IPS-NIHi7 (cell line): ENCODE measurements around the gene ERVK3-1.
"Not testable (repeated sequence)": the region's sequence is repeated elsewhere in the genome, so short reads cannot be mapped to it uniquely, and the experiment has no call there.

Experiments used
- DNase-seq: peaks from one replicate; pipeline ENCODE4 v3.0.0; 2012; ENCODE audit warnings: mixed read lengths; ENCODE audit errors: extremely low spot score

Gene ERVK3-1

DNA sequence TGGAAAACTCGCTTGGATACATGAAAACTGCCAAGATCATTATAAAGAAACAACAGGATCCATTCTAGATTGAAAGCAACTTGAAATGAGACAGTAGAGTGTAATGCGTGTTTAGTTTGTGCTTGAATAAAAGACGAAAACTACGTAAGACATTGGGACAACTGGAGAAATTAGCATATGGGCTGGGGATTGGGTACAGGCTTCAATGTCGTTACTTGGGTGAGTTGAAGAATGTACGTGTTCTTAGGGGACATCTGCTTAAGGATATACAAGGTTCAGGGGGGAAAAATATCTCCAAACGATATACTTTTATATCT, 471 bp upstream of the ERVK3-1 start:
- no peak for DNase-seq

DNA sequence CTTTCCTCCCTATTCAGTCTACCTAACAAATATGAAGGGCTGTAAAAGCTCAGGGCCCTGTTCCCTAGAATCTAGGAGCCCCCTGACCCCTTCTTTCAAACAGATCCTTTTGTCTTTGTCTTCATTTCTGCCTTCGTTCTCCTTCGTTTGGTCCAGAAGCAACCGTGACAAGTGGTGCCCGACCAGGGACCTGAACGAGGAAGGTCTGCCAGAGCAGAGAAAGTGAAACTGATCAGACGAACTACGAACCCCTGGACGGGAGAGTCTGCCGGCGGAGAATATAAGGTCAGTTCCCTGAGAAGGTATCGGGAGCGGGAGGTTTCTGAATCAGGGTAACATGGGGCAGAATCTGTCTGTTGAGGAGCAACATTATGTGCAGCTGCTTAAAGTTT, 751 bp downstream of the ERVK3-1 start:
- DNase-seq, result no peak

DNA sequence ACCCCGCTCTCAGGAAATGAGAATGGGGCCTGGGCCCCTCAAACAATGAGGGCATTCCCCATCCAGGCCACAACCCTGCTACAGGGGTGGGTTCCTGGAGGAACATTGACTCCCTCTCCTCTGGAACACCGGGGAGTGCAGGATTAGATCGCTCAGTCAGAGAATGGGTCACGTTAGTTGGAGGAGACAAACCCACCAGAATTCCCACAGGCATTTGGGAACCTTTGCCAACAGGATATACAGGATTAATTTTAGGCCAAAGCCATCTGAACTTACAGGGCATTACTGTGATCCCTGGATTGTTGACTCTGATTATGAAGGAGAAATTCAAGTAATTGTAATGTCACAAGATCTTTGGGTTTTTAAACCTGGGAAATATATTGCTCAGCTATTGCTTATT, 2.6 kb downstream of the ERVK3-1 start:
- DNase-seq, result no peak

DNA sequence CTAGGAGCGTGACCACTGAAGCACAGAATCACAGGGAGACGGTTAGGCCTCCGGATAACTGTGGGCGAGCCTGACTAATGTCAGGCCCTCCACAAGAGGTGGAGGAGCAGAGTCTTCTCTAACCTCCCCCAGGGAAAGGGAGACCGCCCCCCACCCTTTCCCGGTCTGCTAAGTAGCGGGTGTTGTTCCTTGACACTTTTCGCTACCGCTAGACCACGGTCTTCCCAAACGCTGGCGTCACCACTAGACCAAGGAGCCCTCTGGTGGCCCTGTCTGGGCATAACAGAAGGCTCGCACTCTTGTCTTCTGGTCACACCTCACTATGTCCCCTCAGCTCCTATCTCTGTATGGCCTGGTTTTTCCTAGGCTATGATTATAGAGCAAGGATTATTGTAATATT, 5.5 kb downstream of the ERVK3-1 start:
- DNase-seq, result not testable (repeated sequence)

DNA sequence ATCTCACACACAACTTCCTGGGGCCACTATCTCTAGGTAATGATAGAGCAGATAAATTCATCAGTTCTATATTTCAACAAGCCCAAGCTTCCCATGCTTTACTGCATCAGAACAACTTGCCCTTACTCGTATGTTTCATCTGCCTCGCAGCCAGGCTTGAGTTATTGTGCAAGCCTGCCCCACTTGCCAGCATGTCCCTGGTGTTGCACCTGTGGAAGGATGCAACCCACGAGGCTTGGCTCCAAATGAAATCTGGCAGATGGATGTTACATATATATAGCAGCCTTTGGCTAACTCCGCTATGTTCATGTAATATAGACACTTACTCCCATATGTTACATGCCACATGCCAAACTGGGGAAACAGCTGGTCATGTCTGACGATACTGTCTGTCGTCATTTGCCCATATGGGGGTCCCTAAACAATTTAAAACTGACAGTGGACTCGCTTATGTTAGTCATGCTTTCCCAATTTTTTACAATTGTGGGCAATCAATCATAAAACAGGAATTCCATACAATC, 6.2 kb downstream of the ERVK3-1 start:
- no peak for DNase-seq

GRCh38 chr19:58315580-58315979, 10.4 kb downstream of the ERVK3-1 start:
- no peak for DNase-seq

DNA sequence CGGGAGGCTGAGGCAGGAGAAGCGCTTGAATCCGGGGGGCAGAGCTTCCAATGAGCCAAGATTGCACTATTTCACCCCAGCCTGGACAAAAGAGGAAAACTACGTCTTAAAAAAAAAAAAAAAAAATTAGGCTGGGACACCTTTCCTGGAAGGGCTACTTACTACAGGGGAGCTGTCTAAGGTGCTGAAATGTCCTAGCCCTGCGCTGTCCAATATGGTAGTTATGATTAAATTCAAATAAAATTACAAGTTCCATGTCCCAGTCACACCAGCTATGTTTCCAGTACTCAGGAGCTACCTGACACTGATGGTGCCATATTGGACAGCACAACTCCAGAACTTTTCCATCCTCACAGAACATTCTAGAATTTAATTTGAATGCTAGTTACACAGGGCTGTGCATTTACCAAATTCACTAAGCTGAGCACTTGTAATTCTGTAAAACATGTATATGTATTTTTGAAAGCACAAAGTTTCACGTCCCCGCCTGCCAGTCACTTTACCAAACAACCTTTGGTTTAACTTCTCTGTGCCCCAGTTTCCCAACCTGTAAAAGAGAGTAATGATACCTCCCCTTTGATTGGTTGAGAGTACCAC, 12.4 kb downstream of the ERVK3-1 start:
- peak; percentile 41 for DNase-seq

- no peak for DNase-seq
Measured at GRCh38 chr19:58318297-58318696, 13.1 kb downstream of the ERVK3-1 start.

- no peak for DNase-seq
Measured at GRCh38 chr19:58319241-58319640, 14.1 kb downstream of the ERVK3-1 start.

GRCh38 chr19:58325311-58326022, 20.3 kb downstream of the ERVK3-1 start:
- no peak for DNase-seq

DNA sequence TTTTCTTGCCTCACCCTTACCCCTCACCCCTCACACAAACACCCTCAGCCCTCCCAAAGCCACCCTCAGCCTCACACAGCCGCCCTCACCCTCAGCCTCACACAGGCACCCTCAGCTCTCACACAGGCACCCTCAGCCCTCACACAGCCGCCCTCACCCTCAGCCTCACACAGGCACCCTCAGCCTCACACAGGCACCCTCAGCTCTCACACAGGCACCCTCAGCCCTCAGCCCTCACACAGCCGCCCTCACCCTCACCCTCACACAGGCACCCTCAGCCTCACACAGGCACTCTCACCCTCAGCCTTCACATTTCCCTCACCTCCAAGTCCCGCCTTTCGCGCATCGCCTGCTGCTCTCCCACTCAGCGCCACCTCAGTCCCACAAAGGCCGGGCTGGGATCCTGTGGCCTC, 21.3 kb downstream of the ERVK3-1 start:
- DNase-seq, result no peak

GRCh38 chr19:58326914-58327726, 21.9 kb downstream of the ERVK3-1 start, which contains the start of gene ZSCAN22:
Gene ZSCAN22, plus strand, starts transcription at chr19:58326994. Its CDS starts 7,809 bp downstream, at chr19:58334803.
- DNase-seq, result peak; percentile 98

- peak; percentile 81 for DNase-seq
Measured at GRCh38 chr19:58328999-58329398, 23.8 kb downstream of the ERVK3-1 start.

DNA sequence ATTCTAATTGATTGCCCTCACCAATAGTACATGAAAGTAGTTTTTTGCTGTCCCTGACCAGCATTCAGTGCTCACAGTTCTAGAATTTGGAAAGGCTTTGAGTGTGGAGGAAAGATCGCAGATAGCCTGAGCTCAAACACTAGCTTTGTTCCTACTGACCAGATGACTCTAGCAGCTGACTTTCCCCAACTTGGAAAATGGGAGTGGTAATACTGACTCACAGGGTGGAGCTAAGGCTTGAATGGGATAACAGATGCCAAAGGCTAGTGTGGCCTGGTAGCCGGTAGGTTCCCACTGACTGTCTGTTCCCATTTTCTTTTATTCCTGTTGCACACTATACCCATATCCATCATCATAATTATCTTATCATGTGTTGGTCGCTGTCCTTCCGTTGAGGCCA, 25.3 kb downstream of the ERVK3-1 start:
- DNase-seq, result peak; percentile 39

- DNase-seq, result no peak
Measured at GRCh38 chr19:58332697-58333096, 27.5 kb downstream of the ERVK3-1 start.

- no peak for DNase-seq
Measured at GRCh38 chr19:58334691-58335249, 29.6 kb downstream of the ERVK3-1 start.

GRCh38 chr19:58335630-58336029, 30.5 kb downstream of the ERVK3-1 start:
- no peak for DNase-seq

DNA sequence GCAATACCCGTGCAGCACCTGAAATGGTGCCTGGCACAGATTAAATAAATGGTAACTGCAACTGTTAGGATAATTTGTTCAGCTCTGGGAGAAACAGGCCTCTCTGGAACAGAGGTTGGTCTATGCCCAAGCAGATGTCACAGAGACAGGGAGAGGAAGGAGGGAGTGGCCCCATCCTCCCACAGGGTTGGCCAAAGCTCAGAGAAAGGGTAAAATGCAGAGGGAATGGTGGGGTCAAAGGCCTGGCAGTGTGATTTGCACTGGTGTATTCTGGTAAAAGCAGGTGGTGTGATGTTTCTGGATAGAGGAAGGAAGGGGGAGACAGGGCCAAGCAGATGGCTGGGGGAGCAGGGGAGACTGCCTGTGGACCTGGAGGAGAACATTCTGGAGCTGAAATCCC, 31.0 kb downstream of the ERVK3-1 start:
- no peak for DNase-seq

GRCh38 chr19:58336820-58337219, 31.6 kb downstream of the ERVK3-1 start:
- DNase-seq, result no peak

DNA sequence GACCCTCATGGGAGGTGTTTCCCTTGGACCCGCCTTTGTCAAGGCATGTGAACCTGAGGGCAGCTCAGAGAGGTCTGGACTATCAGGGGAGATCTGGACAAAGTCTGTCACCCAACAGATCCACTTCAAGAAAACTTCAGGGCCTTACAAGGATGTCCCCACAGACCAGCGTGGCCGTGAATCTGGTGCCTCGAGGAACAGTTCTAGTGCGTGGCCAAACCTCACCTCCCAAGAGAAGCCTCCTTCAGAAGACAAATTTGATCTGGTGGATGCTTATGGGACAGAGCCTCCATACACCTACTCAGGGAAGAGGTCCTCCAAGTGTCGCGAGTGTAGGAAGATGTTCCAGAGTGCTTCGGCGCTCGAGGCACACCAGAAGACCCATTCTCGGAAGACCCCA, 33.2 kb downstream of the ERVK3-1 start:
- no peak for DNase-seq

DNA sequence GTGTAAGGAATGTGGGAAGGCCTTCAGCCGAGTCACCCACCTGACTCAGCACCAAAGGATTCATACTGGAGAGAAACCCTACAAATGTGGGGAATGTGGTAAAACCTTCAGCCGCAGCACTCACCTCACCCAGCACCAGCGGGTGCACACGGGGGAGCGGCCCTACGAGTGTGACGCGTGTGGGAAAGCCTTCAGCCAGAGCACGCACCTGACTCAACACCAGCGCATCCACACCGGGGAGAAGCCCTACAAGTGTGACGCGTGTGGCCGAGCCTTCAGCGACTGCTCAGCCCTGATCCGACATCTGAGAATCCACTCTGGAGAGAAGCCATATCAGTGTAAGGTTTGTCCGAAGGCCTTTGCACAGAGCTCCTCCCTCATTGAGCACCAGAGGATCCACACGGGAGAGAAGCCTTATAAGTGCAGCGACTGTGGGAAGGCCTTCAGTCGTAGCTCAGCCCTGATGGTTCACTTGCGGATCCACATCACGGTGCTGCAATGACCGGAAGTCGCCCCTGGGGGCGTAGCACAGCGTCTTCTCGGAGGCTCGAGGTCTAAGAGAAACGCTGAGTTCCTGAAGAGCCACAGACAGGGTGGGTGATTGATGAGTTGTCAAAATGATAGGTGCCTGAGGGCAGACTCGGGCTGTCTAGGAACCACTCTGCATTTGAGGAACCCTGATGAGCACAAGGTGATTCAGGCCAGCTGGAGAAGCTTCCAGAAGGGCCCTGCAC, 33.8 kb downstream of the ERVK3-1 start:
- DNase-seq, result peak; percentile 75

GRCh38 chr19:58345558-58345957, 40.4 kb downstream of the ERVK3-1 start:
- no peak for DNase-seq
